ENCODE results near the gene FAM222B.

FAM222B gene

GRCh38 chr17:28864991-28865849, 22.6 kb upstream of the FAM222B start:
- TF ChIP-seq CTCF (IDR thresholded peaks at IDR 0.05), result no peak

- no peak for TF ChIP-seq CTCF (IDR thresholded peaks at IDR 0.05)
Observed at GRCh38 chr17:28863953-28864352, 21.4 kb upstream of the FAM222B start.

GRCh38 chr17:28862561-28862960, 20.0 kb upstream of the FAM222B start:
- no peak for TF ChIP-seq CTCF (IDR thresholded peaks at IDR 0.05)

GRCh38 chr17:28861393-28862203, 19.0 kb upstream of the FAM222B start:
- TF ChIP-seq CTCF (IDR thresholded peaks at IDR 0.05), result no peak

GRCh38 chr17:28860363-28860808, 17.8 kb upstream of the FAM222B start:
- TF ChIP-seq CTCF (IDR thresholded peaks at IDR 0.05), result no peak

- TF ChIP-seq CTCF (IDR thresholded peaks at IDR 0.05), result no peak
Observed at GRCh38 chr17:28858801-28859355, 16.3 kb upstream of the FAM222B start.

GRCh38 chr17:28857905-28858800, 15.6 kb upstream of the FAM222B start:
- no peak for TF ChIP-seq CTCF (IDR thresholded peaks at IDR 0.05)

All from LNCAP (cell line).